NOMO-1 treated with dmso at 0.1 percent for 144 hours (cell line): ENCODE data around the gene IFITM1.
A peak's percentile ranks its signal among the peaks of the same experiment; 100 is the strongest.
"Not testable (repeated sequence)": the region's sequence is repeated elsewhere in the genome, so short reads cannot be mapped to it uniquely, and the experiment has no call there.

Experiments used
- DNase-seq: peaks from one replicate; lab custom pipeline; 2025; ENCODE audit not compliant: unreplicated experiment; lab: John Stamatoyannopoulos, UW

The IFITM1 gene

GRCh38 chr11:325796-326591 lies 12.2 kb downstream of the IFITM1 start:
- DNase-seq = no peak

- no peak for DNase-seq
Observed at GRCh38 chr11:326592-326841, 12.7 kb downstream of the IFITM1 start.

DNA sequence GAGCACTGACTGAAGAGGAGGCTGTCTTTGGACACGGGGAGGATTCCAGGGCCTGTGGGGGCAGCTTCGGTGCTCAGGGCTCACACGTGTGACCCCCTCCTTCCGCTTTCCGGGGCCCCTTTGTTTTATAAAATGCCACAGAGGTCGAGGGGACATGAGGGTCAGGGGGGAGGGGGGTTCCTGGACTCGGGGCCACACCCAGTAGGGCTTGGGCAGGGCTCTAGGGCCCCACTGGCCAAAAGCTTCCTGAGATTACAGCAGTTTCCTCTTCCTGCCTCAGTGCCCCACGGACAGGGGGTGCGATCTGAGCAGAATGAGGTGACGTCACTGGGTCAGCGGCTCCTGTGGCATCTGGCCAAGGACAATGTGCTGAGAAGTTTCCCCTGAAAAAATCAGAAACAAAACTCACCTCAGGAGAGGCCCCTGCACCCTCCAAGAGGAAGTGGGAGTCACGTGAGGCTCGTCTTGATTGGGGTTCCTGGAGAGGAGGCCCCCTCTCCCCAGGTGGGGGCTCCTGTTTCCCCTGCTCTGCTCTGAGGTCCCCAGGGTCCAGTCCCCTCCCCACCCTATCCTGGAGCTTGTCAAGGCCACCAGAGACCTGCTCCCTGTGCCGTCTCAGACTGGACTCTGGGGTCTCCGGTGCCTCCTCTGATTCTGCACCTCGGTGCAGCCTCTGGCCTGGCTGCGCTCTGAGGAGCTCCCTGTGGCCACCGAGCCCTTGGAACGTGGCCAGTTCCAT lies 13.2 kb downstream of the IFITM1 start:
- DNase-seq = peak; percentile 89

- no peak for DNase-seq
Observed at GRCh38 chr11:327581-327923, 13.7 kb downstream of the IFITM1 start.

- no peak for DNase-seq
Observed at GRCh38 chr11:328012-328411, 14.2 kb downstream of the IFITM1 start.

DNA sequence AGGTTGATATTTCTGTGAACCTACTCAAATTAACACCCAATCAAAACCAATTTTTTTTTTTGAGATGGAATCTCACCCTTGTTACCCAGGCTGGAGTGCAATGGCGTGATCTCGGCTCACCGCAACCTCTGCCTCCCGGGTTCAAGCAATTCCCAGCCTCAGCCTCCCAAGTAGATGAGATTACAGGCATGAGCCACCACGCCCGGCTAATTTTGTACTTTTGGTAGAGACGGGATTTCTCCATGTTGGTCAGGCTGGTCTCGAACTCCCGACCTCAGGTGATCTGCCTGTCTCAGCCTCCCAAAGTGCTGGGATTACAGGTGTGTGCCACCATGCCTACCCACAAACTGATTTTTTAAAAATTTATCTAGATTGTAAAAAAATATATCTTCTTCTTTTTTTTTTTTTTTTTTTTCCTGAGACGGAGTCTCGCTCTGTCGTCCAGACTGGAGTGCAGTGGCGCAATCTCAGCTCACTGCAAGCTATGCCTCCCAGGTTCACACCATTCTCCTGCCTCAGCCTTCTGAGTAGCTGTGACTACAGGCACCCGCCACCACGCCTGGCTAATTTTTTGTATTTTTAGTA lies 14.8 kb downstream of the IFITM1 start:
- DNase-seq = not testable (repeated sequence)

- DNase-seq = no peak
Observed at GRCh38 chr11:329886-330253, 16.0 kb downstream of the IFITM1 start.

DNA sequence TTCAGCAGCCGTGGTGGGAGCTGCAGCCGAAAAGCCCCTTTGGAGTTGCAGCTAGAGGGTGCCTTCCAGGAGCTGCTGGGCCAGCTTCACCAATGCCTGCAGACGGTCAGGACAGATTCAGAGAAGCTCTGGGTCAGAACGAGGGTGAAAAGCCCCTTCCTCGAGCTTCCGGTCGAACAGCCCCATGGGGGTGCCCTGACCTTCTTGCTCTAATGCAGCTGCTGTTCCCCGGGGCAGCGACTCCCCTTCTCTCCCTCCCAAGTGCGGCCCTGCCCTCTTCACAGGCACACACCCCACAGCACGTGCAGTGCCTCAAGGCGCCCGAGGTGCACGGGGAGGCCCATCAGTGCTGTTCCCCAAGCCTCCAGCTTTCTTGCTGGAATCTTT lies 16.5 kb downstream of the IFITM1 start:
- DNase-seq = no peak

- no peak for DNase-seq
Observed at GRCh38 chr11:330694-331357, 17.0 kb downstream of the IFITM1 start.

GRCh38 chr11:331358-332060 lies 17.7 kb downstream of the IFITM1 start:
- no peak for DNase-seq

GRCh38 chr11:332651-333480 lies 19.0 kb downstream of the IFITM1 start:
- no peak for DNase-seq

GRCh38 chr11:333616-334263 lies 19.9 kb downstream of the IFITM1 start:
- DNase-seq = not testable (repeated sequence)

GRCh38 chr11:334264-334994 lies 20.6 kb downstream of the IFITM1 start:
- no peak for DNase-seq

- DNase-seq = no peak
Observed at GRCh38 chr11:335779-336658, 22.2 kb downstream of the IFITM1 start.

DNA sequence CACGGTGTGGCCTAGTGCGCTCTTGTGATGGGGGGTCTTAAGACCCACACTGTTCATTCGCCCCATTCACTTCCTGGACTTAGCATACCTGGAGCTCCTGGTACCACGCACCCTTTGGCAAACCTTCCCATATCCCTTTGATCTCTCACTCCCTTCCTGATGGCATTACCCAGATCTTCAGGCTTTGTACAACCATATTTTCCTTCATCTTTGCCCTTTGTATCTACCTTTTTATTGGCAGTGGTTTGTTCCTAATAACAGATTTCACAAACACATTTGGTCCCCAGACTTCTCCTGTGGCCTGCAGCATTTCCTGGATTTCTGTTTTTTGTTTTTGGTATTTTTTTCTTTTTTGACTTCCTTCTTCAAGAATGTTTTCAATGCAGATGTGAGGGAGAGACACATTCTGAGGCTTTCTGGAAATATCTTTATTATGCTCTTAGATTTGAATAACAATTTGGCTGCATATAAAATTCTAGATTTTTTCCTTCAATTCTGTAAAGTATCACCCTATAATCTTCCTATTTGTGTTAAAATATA lies 22.9 kb downstream of the IFITM1 start:
- DNase-seq = no peak

GRCh38 chr11:337711-338110 lies 23.9 kb downstream of the IFITM1 start:
- no peak for DNase-seq

- no peak for DNase-seq
Observed at GRCh38 chr11:339963-340362, 26.1 kb downstream of the IFITM1 start.
